HG03469 (cell line): Measurements from ENCODE around the gene CNIH1.
"Not testable (repeated sequence)": the region's sequence is repeated elsewhere in the genome, so short reads cannot be mapped to it uniquely, and the experiment has no call there.

Experiments
- ATAC-seq: cut with Tn5 transposase; IDR thresholded peaks from one replicate; pipeline ENCODE4 v1.9.1; 2021; ENCODE audit warnings: mild to moderate bottlenecking, moderate library complexity, moderate number of reproducible peaks; ENCODE audit not compliant: unreplicated experiment

CNIH1 gene

DNA sequence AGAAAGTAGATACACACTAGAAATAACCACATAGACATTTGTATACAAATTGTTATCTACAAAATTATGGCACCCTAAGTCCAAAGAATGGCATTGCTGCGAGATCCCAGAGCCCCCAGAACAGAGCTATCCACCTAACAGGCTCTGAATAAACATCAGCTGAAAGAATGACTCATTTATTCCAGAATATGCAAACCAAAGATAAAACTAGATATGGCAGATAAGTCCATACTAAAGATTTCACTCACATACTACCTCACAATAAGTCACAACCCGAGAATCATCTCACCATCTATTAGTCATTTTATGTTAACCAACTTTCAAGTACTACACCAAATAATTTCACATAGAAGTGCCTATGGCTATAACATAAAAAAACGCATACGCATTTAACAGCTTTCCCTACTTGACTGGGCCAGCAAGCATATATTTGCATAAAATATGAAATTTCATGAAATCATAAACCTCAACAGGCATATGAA, 5.6 kb downstream of the CNIH1 start:
- peak; percentile 35 for ATAC-seq

- ATAC-seq = no peak
These were observed 12.6 kb downstream of the CNIH1 start for GRCh38 chr14:54428527-54428926.

GRCh38 chr14:54427871-54428270, 13.3 kb downstream of the CNIH1 start:
- ATAC-seq = no peak

GRCh38 chr14:54425537-54426274, 15.5 kb downstream of the CNIH1 start:
- no peak for ATAC-seq

DNA sequence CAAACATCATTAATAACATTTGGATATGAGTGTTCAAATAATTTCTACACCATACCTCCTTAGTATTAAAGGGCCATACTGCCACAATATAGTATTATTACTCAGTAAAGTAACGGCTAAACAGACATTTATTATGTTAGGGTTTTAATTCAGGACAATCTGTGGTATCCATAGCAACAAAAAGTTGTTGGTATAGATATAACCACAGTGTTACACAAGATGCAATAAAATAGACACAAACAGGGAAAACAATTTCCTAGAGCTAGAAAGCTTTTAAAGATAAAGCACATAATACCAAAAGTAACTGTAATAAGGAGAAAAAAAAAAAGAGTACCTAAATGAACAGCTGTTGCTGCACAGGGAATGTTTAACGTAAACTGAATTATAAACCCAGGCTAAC, 16.1 kb downstream of the CNIH1 start:
- ATAC-seq = no peak

DNA sequence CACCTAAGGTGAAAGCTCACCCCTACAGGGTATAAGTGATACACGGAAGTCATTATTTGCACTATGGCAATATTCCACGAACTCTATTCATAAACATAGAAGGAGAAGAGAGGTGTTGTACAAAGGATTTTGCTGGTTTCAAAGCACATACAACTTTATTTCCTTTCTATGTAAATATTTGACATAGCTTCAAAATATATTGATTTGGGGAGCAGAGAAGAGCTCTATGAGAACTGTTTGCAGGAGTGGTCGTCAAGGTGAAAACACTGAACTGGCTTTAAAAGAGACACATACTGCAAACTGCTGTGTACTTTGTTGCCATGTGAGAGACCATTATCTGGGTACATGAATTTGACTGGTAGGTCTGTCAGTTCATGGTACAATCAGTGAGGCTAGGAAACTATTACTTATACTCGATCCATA, 16.7 kb downstream of the CNIH1 start:
- ATAC-seq = no peak

DNA sequence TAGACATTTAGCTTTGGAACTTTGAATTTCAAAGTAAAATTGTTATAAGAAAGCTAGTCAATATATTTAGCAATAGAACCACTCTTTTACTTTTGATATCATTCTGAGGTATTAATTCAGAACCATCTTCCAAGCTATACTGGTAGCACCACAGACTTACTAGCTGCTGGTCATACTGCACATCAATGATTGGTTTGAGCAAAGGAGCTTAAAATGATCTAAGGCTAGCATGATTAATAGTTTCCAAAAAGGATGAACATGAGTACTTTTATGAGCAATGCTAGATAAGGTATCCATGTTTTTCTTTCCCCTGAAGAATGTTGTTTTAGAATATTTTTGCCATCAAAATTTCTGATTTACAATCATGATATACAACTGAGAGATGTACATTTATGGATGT, 17.2 kb downstream of the CNIH1 start:
- no peak for ATAC-seq

GRCh38 chr14:54420478-54421142, 20.6 kb downstream of the CNIH1 start:
- no peak for ATAC-seq

DNA sequence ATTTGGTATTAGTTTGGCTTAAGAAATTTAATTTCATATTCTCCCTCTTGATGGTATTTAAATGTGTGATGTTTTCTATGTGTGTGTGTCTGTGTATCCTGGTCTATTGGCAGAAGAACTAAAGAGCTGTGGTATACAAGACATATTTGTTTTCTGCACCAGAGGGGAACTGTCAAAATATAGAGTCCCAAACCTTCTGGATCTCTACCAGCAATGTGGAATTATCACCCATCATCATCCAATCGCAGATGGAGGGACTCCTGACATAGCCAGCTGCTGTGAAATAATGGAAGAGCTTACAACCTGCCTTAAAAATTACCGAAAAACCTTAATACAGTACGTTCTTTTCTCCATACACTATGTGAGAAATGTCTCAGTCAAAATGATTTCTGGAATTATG, 29.8 kb downstream of the CNIH1 start:
- ATAC-seq = no peak

GRCh38 chr14:54410215-54410614, 31.0 kb downstream of the CNIH1 start:
- no peak for ATAC-seq

GRCh38 chr14:54403401-54404005, 37.7 kb downstream of the CNIH1 start:
- not testable (repeated sequence) for ATAC-seq

- ATAC-seq = no peak
These were observed 41.6 kb downstream of the CNIH1 start for GRCh38 chr14:54399560-54399959.

DNA sequence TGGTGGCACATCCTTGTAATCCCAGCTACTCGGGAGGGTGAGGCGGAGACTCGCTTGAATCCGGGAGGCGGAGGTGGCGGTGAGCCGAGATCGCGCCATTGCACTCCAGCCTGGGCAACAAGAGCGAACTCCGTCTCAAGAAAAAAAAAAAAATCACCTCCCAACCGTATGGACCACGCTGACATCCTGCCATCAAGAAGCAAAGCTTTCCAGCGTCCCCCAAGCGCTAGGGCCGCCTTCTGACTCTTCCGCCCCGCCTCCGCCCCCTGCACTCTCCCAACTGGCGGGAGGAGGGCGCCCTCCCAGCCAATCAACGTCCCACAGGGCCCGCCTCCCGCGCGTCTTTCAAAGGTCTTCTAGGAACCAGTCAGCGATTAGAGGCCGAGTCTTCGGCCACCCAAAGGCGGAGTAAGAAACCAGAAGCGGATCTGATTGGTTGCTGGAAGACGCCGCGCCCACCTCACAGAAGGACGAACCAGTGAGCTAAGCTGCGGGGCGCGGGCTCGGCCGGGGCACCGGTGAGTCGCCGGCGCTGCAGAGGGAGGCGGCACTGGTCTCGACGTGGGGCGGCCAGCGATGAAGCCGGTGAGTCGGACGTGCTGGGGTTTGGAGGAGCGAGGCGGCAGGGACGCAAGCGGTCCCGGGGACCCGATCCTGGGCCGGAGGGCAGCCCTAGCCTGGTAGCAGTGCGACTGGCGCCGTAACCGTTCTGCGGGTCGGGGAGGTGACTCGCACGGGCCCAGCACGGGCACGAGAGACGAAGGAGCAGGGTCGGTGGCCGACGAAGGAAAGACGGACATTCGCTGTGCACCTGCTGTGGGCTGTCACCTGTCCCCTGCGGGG, 44.5 kb downstream of the CNIH1 start, which contains the start of gene CDKN3:
TSS of gene CDKN3 (plus strand) at position 515 of the 843 bp plus-strand sequence. CDS start at position 577, 62 bp downstream.
- peak; percentile 96 for ATAC-seq

DNA sequence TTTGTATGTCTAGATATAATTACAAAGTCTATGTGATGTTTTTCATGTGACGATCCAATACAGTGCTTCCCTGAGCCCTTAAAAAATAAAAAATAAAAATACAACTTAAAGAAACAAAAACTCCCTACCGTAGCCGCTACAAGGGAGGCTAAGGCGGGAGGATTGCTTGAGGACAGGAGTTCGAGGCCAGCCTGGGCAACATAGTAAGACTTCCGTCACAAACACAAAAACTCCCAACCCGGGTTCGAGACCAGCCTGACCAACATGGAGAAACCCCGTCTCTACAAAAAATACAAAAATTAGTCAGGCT, 45.0 kb downstream of the CNIH1 start:
- no peak for ATAC-seq

- no peak for ATAC-seq
These were observed 45.5 kb downstream of the CNIH1 start for GRCh38 chr14:54395716-54396115.

DNA sequence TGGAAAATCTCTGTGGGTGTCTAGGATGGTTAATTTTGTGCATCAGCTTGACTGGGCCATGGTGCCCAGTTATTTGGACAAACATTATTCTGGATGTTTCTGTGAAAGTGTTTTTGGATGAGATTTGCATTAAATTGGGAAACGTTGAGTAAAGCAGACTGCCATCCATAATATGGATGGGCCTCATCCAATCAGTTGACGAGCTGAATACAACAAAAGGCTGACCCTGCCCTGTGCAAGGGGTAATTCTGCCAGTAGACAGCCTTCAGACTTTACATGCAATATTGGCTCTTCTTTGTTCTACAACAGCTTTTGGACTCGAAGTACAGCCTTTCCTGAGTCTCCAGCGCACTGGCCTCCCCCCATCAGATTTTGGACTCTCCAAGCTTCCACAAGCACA, 45.9 kb downstream of the CNIH1 start:
- no peak for ATAC-seq

DNA sequence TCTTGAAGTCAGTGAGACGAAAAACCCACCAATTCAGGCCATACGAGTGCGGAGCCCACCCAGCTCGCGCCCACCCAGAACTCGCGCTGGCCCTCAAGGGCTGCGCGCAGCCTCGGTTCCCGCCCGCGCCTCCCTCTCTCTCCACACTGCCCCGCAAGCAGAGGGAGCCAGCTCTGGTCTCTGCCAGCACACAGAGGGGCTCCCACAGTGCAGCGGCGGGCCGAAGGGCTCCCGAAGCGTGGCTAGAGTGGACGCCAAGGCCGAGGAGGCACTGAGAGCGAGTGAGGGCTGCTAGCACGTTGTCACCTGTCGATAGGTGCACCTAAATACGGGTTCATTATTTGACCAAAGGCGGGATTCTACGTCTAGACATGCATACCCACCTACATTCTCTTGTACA, 46.6 kb downstream of the CNIH1 start:
- ATAC-seq = no peak

DNA sequence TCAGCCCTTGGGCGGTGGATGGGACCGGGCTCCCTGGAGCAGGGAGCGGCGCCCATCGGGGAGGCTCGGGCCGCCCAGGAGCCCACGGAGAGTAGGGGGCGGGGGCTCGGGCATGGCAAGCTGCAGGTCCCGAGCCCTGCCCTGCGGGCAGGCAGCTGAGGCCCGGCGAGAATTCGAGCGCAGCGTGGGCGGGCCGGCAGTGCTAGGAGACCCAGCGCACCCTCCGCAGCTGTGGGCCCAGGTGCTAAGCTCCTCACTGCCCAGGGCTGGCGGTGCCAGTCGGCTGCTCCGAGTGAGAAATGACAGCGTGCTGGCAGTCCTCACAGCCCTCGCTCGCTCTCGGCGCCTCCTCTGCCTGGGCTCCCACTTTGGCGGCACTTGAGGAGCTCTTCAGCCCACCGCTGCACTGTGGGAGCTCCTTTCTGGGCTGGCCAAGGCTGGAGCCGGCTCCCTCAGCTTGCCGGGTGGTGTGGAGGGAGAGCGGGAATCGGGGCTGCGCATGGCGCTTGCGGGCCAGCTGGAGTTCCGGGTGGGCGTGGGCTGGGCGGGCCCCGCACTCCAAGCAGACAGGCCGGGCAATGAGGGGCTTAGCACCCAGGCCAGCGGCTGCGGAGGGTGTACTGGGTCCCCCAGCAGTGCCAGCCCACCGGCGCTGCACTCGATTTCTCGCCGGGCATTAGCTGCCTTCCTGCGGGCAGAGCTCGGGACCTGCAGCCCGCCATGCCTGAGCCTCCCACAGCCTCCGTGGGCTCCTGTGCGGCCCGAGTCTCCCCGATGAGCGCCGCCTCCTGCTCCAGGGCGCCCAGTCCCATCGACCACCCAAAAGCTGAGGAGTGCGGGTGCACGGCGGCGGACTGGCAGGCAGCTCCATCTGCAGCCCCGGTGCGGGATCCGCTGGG, 47.9 kb downstream of the CNIH1 start:
- ATAC-seq = not testable (repeated sequence)

GRCh38 chr14:54392131-54392859, 48.9 kb downstream of the CNIH1 start:
- ATAC-seq = no peak
